ENCODE measurements around the gene MLXIP.

Gene MLXIP

GRCh38 chr12:122189626-122190475 lies 111.3 kb downstream of the MLXIP start:
- DNase-seq (ENCODE audit: low spot score in 2 of 2) = no peak
- H3K4me1 Mint-ChIP-seq = peaks cover 8% of the 10 kb centered on the region
- no peak overlapping the region for H3K27ac Mint-ChIP-seq (ENCODE audit: low read depth)
- H3K4me3 Mint-ChIP-seq = no peak overlapping the region
- H3K9me3 Mint-ChIP-seq = no peaks in the 10 kb centered on the region
- peaks cover 2% of the 10 kb centered on the region for H3K36me3 Mint-ChIP-seq (ENCODE audit: insufficient read depth)
- no peak for ATAC-seq (replicated peaks; ENCODE audit: extremely low read depth, poor library complexity, severe bottlenecking)
- H3K27me3 Mint-ChIP-seq = no peaks in the 10 kb centered on the region

GRCh38 chr12:122190842-122191668 lies 112.5 kb downstream of the MLXIP start:
- H3K4me1 Mint-ChIP-seq = peaks cover 8% of the 10 kb centered on the region
- DNase-seq (ENCODE audit: low spot score in 2 of 2) (peak; percentile 56 to 68), ATAC-seq (replicated peaks; ENCODE audit: extremely low read depth, poor library complexity, severe bottlenecking) (peak; percentile 82)
- H3K36me3 Mint-ChIP-seq (ENCODE audit: insufficient read depth) = peaks cover 2% of the 10 kb centered on the region
- no peak overlapping the region for H3K27ac Mint-ChIP-seq (ENCODE audit: low read depth)
- no peaks in the 10 kb centered on the region for H3K27me3 Mint-ChIP-seq
- no peaks in the 10 kb centered on the region for H3K9me3 Mint-ChIP-seq
- H3K4me3 Mint-ChIP-seq = no peak overlapping the region

GRCh38 chr12:122192441-122192840 lies 113.9 kb downstream of the MLXIP start:
- H3K4me1 Mint-ChIP-seq = peaks cover 11% of the 10 kb centered on the region
- no peak overlapping the region for H3K4me3 Mint-ChIP-seq
- no peaks in the 10 kb centered on the region for H3K9me3 Mint-ChIP-seq
- no peak overlapping the region for H3K27ac Mint-ChIP-seq (ENCODE audit: low read depth)
- peaks cover 3% of the 10 kb centered on the region for H3K36me3 Mint-ChIP-seq (ENCODE audit: insufficient read depth)
- H3K27me3 Mint-ChIP-seq = no peaks in the 10 kb centered on the region
- DNase-seq (ENCODE audit: low spot score in 2 of 2) (no peak), ATAC-seq (replicated peaks; ENCODE audit: extremely low read depth, poor library complexity, severe bottlenecking) (no peak)

- Mint-ChIP-seq H3K27me3 (peaks cover 4% of the 10 kb centered on the region), H3K27ac (ENCODE audit: low read depth) (no peak overlapping the region), H3K36me3 (ENCODE audit: insufficient read depth) (peaks cover 5% of the 10 kb centered on the region), H3K9me3 (no peaks in the 10 kb centered on the region), H3K4me3 (no peak overlapping the region), H3K4me1 (peaks cover 14% of the 10 kb centered on the region)
- DNase-seq (ENCODE audit: low spot score in 2 of 2) (no peak), ATAC-seq (replicated peaks; ENCODE audit: extremely low read depth, poor library complexity, severe bottlenecking) (no peak)
These were observed 116.2 kb downstream of the MLXIP start for GRCh38 chr12:122194804-122195203.

- peaks cover 10% of the 10 kb centered on the region for H3K27me3 Mint-ChIP-seq
- DNase-seq (ENCODE audit: low spot score in 2 of 2) = no peak
- no peak overlapping the region for H3K4me3 Mint-ChIP-seq
- H3K36me3 Mint-ChIP-seq (ENCODE audit: insufficient read depth) = peaks cover 5% of the 10 kb centered on the region
- no peak for ATAC-seq (replicated peaks; ENCODE audit: extremely low read depth, poor library complexity, severe bottlenecking)
- H3K4me1 Mint-ChIP-seq = peaks cover 14% of the 10 kb centered on the region
- no peak overlapping the region for H3K27ac Mint-ChIP-seq (ENCODE audit: low read depth)
- H3K9me3 Mint-ChIP-seq = no peaks in the 10 kb centered on the region
These were observed 116.8 kb downstream of the MLXIP start for GRCh38 chr12:122195405-122195804.

All from central memory CD8-positive, alpha-beta T cell (primary cell).